Endothelial cell of umbilical vein (primary cell): Measurements from ENCODE around the gene GID4. TPM values are rescaled to one million over a fixed set of nuclear protein-coding genes. Genes with fewer than 3 reads are reported as not detected.

Source experiments
- BruUV-seq: library from RNA; stranded (reverse); fragments of 400-500 nt; replicated peaks from 2 replicates; lab custom pipeline; 2021; lab: Mats Ljungman, UMichigan
- CTCF ChIA-PET: fragments of 300-600, 350-600 bp; sonication (Branson Sonifier 250); formaldehyde crosslinking; loops from one replicate; lab custom pipeline; 2021; ENCODE audit warnings: antibody characterized with exemption, inconsistent platforms; lab: Charles Lee
- POLR2A ChIA-PET: fragments of 300-600, 350-600 bp; sonication (Branson Sonifier 250); formaldehyde crosslinking; loops from one replicate; lab custom pipeline; 2021; ENCODE audit warnings: antibody characterized with exemption, inconsistent platforms; lab: Charles Lee
- DNase-seq: peaks from one replicate; pipeline ENCODE4 v3.0.0-alpha.2; 2011; ENCODE audit warnings: low read depth, low spot score
- FAIRE-seq: peaks from 2 replicates; lab custom pipeline; 2011; peaks lifted over from hg19 to GRCh38; lab: Jason Lieb, UNC
- H2AFZ ChIP-seq: 2 replicates; pipeline ENCODE4 v1.6.0; 2012; ENCODE audit warnings: low read depth, low read length, control low read depth, inconsistent platforms
- H3K27ac ChIP-seq: 2 replicates; pipeline ENCODE4 v1.5.1; 2011; ENCODE audit warnings: low read depth, mild to moderate bottlenecking, control low read depth, low read length, moderate library complexity; ENCODE audit not compliant: insufficient read depth
- H3K27me3 ChIP-seq, 2 experiments: 2 replicates each; pipeline versions ENCODE4 v1.6.0 to v1.6.1; 2011; ENCODE audit warnings: low read length in 2 of 2, mixed read lengths in 1 of 2; ENCODE audit not compliant: control insufficient read depth in 2 of 2, insufficient read depth in 2 of 2
- H3K36me3 ChIP-seq, 2 experiments: 2 replicates in 1 of 2; 3 replicates in 1 of 2; pipeline ENCODE4 v1.5.1; 2011; ENCODE audit warnings: low read length in 2 of 2, mild to moderate bottlenecking in 1 of 2, moderate library complexity in 1 of 2; ENCODE audit not compliant: control insufficient read depth in 2 of 2, insufficient read depth in 2 of 2; ENCODE audit errors: extremely low read depth in 1 of 2
- H3K4me1 ChIP-seq: 3 replicates; pipeline ENCODE4 v1.5.1; 2011; ENCODE audit warnings: mild to moderate bottlenecking, low read length; ENCODE audit not compliant: control insufficient read depth, insufficient read depth; ENCODE audit errors: extremely low read depth
- H3K4me2 ChIP-seq: 2 replicates; pipeline ENCODE4 v1.6.1; 2011; ENCODE audit warnings: low read length, control low read depth, mixed read lengths; ENCODE audit not compliant: insufficient read depth
- H3K4me3 ChIP-seq, 3 experiments: fragments of 200-600 bp in 1 of 3; sonication (generic), shearing (Covaris generic) in 1 of 3; replicated peaks in 1 of 3; 2 replicates each; pipeline ENCODE4 v1.5.1; 2011 to 2016; ENCODE audit warnings: control low read depth in 3 of 3, low read length in 3 of 3, mild to moderate bottlenecking in 2 of 3, inconsistent platforms in 1 of 3, low read depth in 1 of 3, moderate library complexity in 1 of 3; ENCODE audit not compliant: insufficient read depth in 1 of 3
- H3K79me2 ChIP-seq: 2 replicates; pipeline ENCODE4 v1.6.0; 2012; ENCODE audit warnings: low read length, inconsistent platforms; ENCODE audit not compliant: control insufficient read depth, insufficient read depth
- H3K9ac ChIP-seq: replicated peaks from 2 replicates; pipeline ENCODE3; 2011; ENCODE audit warnings: low read length, control low read depth; ENCODE audit not compliant: insufficient read depth; ENCODE audit errors: extremely low read depth
- H3K9me1 ChIP-seq: replicated peaks from 3 replicates; pipeline ENCODE4 v1.6.0; 2011; ENCODE audit warnings: mild to moderate bottlenecking, low read length; ENCODE audit not compliant: control insufficient read depth, insufficient read depth; ENCODE audit errors: extremely low read depth
- H3K9me3 ChIP-seq: replicated peaks from 2 replicates; pipeline ENCODE4 v1.5.1; 2012; ENCODE audit warnings: low read length, inconsistent platforms; ENCODE audit not compliant: control insufficient read depth, insufficient read depth
- H4K20me1 ChIP-seq: replicated peaks from 2 replicates; pipeline ENCODE3; 2011; ENCODE audit warnings: mild to moderate bottlenecking, low read length; ENCODE audit not compliant: control insufficient read depth, insufficient read depth; ENCODE audit errors: extremely low read depth
- CTCF ChIP-seq, 2 donors: IDR thresholded peaks; 1 replicate in 1 of 2; 2 replicates in 1 of 2; pipeline ENCODE4 v1.5.1; 2011; ENCODE audit warnings: low read length in 2 of 2, mild to moderate bottlenecking in 2 of 2, moderate library complexity in 2 of 2, control low read depth in 1 of 2, inconsistent platforms in 1 of 2, low read depth in 1 of 2; ENCODE audit not compliant: insufficient read depth in 1 of 2; ENCODE audit errors: extremely low read depth in 1 of 2
- EZH2 ChIP-seq: IDR thresholded peaks from 2 replicates; pipeline ENCODE4 v1.6.1; 2012; ENCODE audit warnings: borderline replicate concordance, low read depth, mild to moderate bottlenecking, moderate library complexity, low read length, inconsistent platforms; ENCODE audit not compliant: severe bottlenecking
- FOS ChIP-seq: IDR thresholded peaks from 2 replicates; pipeline ENCODE4 v1.6.1; 2011; ENCODE audit warnings: mild to moderate bottlenecking, low read length, moderate library complexity, borderline replicate concordance; ENCODE audit not compliant: insufficient read depth
- GATA2 ChIP-seq: IDR thresholded peaks from 2 replicates; pipeline ENCODE4 v1.7.0; 2011; ENCODE audit warnings: low read depth, mild to moderate bottlenecking, moderate library complexity, mixed read lengths, low read length; ENCODE audit not compliant: insufficient read length, insufficient read depth
- JUN ChIP-seq: IDR thresholded peaks from 2 replicates; pipeline ENCODE4 v1.6.1; 2011; ENCODE audit warnings: borderline replicate concordance, low read depth; ENCODE audit not compliant: insufficient read length, insufficient read depth
- MAX ChIP-seq: IDR thresholded peaks from 2 replicates; pipeline ENCODE4 v1.6.1; 2011; ENCODE audit not compliant: insufficient read depth, insufficient read length
- MYC ChIP-seq: IDR thresholded peaks from one replicate; pipeline ENCODE4 v1.6.1; 2011; ENCODE audit warnings: mild to moderate bottlenecking, low read depth, low read length
- POLR2A ChIP-seq: IDR thresholded peaks from 2 replicates; pipeline ENCODE4 v1.6.1; 2012; ENCODE audit warnings: low read depth, mild to moderate bottlenecking, control low read depth, low read length
- POLR2AphosphoS5 ChIP-seq: IDR thresholded peaks from 2 replicates; pipeline ENCODE4 v1.6.1; 2012; ENCODE audit warnings: low read depth, mild to moderate bottlenecking, control low read depth, low read length, moderate library complexity; ENCODE audit not compliant: insufficient read depth
- dilution Hi-C: fragments of 300-500 bp; cut with MboI; formaldehyde crosslinking; loops from one replicate; pipeline ENCODE4 v1.15.0; 2019; ENCODE audit warnings: low sequenced_read_pairs; ENCODE audit not compliant: extremely low pct_ligation_motif_present
- intact Hi-C: fragments of 100-400 bp; cut with micrococcal nuclease; formaldehyde crosslinking; loops from one replicate; pipeline ENCODE4 v1.10.0; 2022
- polyA plus RNA-seq, 4 experiments: library from polyadenylated mRNA; depleted of rRNA in 3 of 4; stranded (reverse) in 3 of 4; unstranded in 1 of 4; fragments of >200 nt; gene quantifications; 2 replicates each; pipeline versions ENCODE4 v1.2.1 to v1.2.3, GENCODE V29; 2011 to 2012; ENCODE audit warnings: missing spikeins in 1 of 4
- total RNA-seq: library from RNA; stranded (reverse); gene quantifications from 2 replicates; pipeline ENCODE4 v1.2.3, GENCODE V29; 2021

GID4 gene
- total and polyA plus RNA-seq, 2 donors (not counting 3 experiments of a cell fraction or from before 2014, with no cell fraction given): 6.4 to 11.3 TPM

GRCh38 chr17:18005496-18005895, 33.7 kb upstream of the GID4 start:
- no peaks in the 10 kb centered on the region for H3K36me3 ChIP-seq
- H3K4me2 ChIP-seq: no peak overlapping the region
- H2AFZ ChIP-seq: no peak overlapping the region
- BruUV-seq: no TSS peak
- H3K9me1 ChIP-seq: no peaks in the 10 kb centered on the region
- DNase-seq (no peak), FAIRE-seq (no peak)
- H3K9ac ChIP-seq: no peak overlapping the region
- no peaks in the 10 kb centered on the region for H3K9me3 ChIP-seq
- no peaks in the 10 kb centered on the region for H3K4me1 ChIP-seq
- H3K4me3 ChIP-seq: no peak overlapping the region
- ChIA-PET CTCF (interaction anchor here (1.3 to 1.8 kb wide), 3 partner anchors 13 to 115 kb away, joined by 3 to 6 read pairs (median 5); no protein-coding TSS in a partner anchor), POLR2A (no interaction called here)
- no peaks in the 10 kb centered on the region for H4K20me1 ChIP-seq
- intact Hi-C loops: no loop called here
- TF ChIP-seq POLR2AphosphoS5: no peak
- TF ChIP-seq FOS: no peak
- TF ChIP-seq JUN: no peak
- TF ChIP-seq POLR2A: no peak
- TF ChIP-seq GATA2: no peak
- TF ChIP-seq MAX: no peak
- TF ChIP-seq CTCF (IDR thresholded peaks at IDR 0.05; ENCODE audit: extremely low read depth in 1 of 2, insufficient read depth in 1 of 2, low read depth in 1 of 2, low read length in 2 of 2): no peak
- TF ChIP-seq MYC: no peak
- TF ChIP-seq EZH2: no peak
- no peaks in the 10 kb centered on the region for H3K79me2 ChIP-seq
- H3K27me3 ChIP-seq: no peaks in the 10 kb centered on the region
- H3K27ac ChIP-seq: no peak overlapping the region
- dilution Hi-C loops: no loop called here
